DND-41 (cell line): ENCODE results near the gene TMEM11.

Source experiments
- ATAC-seq: fragments of 200-7000 bp; cut with Tn5 transposase; 3 replicates; pipeline ENCODE4 v1.9.1; 2021; ENCODE audit warnings: low read depth; ENCODE audit not compliant: insufficient read depth
- DNase-seq: peaks from one replicate; pipeline ENCODE4 v3.0.0-alpha.2; 2020
- H2AFZ ChIP-seq: 2 replicates; pipeline ENCODE4 v1.6.0; 2012; ENCODE audit warnings: low read depth, low read length
- H3K27ac ChIP-seq: 2 replicates; pipeline ENCODE4 v1.5.1; 2012; ENCODE audit warnings: low read length, inconsistent platforms
- H3K27me3 ChIP-seq: fragments of 200-600 bp; sonication (generic); 2 replicates; pipeline ENCODE4 v1.6.0; 2012; ENCODE audit warnings: low read length, mild to moderate bottlenecking, inconsistent platforms; ENCODE audit not compliant: insufficient read depth, poor library complexity
- H3K36me3 ChIP-seq: 2 replicates; pipeline ENCODE4 v1.5.1; 2012; ENCODE audit warnings: low read length, inconsistent platforms; ENCODE audit not compliant: insufficient read depth
- H3K4me1 ChIP-seq: 2 replicates; pipeline ENCODE4 v1.5.1; 2012; ENCODE audit warnings: mild to moderate bottlenecking, low read length; ENCODE audit not compliant: insufficient read depth
- H3K4me2 ChIP-seq: 2 replicates; pipeline ENCODE4 v1.6.0; 2012; ENCODE audit warnings: mild to moderate bottlenecking, moderate library complexity, low read length, inconsistent platforms; ENCODE audit not compliant: insufficient read depth
- H3K4me3 ChIP-seq, 2 experiments: fragments of 200-600 bp in 1 of 2; shearing (Covaris generic) in 1 of 2; 2 replicates each; pipeline ENCODE4 v1.5.1; 2012 to 2016; ENCODE audit warnings: inconsistent platforms in 2 of 2, low read length in 2 of 2, mild to moderate bottlenecking in 2 of 2, low read depth in 1 of 2, moderate library complexity in 1 of 2
- H3K79me2 ChIP-seq: 2 replicates; pipeline ENCODE4 v1.6.0; 2012; ENCODE audit warnings: low read length, inconsistent platforms; ENCODE audit not compliant: insufficient read depth
- H3K9ac ChIP-seq: 2 replicates; pipeline ENCODE4 v1.6.0; 2012; ENCODE audit warnings: low read depth, mild to moderate bottlenecking, inconsistent platforms, low read length, moderate library complexity
- H3K9me3 ChIP-seq: 2 replicates; pipeline ENCODE4 v1.5.1; 2012; ENCODE audit warnings: low read length, moderate library complexity, mild to moderate bottlenecking, inconsistent platforms; ENCODE audit not compliant: insufficient read depth, severe bottlenecking
- H4K20me1 ChIP-seq: 2 replicates; pipeline ENCODE4 v1.6.0; 2012; ENCODE audit warnings: low read length; ENCODE audit not compliant: insufficient read depth
- EZH2 ChIP-seq: IDR thresholded peaks from 3 replicates; pipeline ENCODE4 v1.6.1; 2012; ENCODE audit warnings: borderline replicate concordance, low read depth, mild to moderate bottlenecking, moderate library complexity, low read length, inconsistent platforms; ENCODE audit not compliant: severe bottlenecking
- TF ChIP-seq, protein P1 (sequence below): IDR thresholded peaks from 2 replicates; pipeline ENCODE4 v1.5.1; 2012; ENCODE audit warnings: borderline replicate concordance, low read length, moderate library complexity, mild to moderate bottlenecking; ENCODE audit not compliant: poor library complexity, severe bottlenecking; ENCODE audit errors: extremely low read depth

Gene TMEM11

DNA sequence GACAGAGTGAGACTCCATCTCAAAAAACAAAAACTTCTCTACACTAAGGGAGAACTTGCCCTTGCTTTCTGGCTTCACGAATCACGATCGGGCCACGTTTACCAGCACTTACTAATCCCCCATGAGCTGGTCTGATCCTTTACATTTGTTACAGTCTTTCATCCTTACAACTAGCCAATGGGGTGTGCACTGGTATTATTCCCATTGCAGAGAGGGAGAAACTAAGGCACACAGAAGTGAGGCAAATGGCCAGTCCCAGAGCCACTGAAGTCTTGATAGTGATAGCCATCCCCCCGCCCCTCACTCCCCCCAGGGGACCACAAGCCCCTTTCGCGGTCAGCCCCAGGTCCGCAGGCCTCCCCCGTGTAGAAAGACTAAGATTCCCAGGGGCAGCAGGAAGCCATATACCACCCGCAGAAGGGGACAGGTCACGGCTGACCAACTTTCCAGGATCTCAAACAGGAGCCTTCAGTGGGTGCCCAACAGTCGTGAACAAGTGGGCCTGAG is 38.4 kb upstream of the TMEM11 start:
- no peak for ATAC-seq
- Histone ChIP-seq H3K4me3 (peak overlapping the region in 1 of 2 experiments; percentile 61; a peak in 2 of 4 replicates), H4K20me1 (peaks cover 2% of the 10 kb centered on the region; the same call in 1 of the 2 replicates), H3K4me1 (peaks cover 13% of the 10 kb centered on the region), H3K27me3 (peaks cover 30% of the 10 kb centered on the region), H3K27ac (no peak overlapping the region), H3K79me2 (no peaks in the 10 kb centered on the region), H3K9ac (peak overlapping the region; percentile 45; the same call in 1 of the 2 replicates), H3K36me3 (no peaks in the 10 kb centered on the region), H3K9me3 (no peaks in the 10 kb centered on the region), H3K4me2 (peak overlapping the region; percentile 92), H2AFZ (no peak overlapping the region; the same call in 1 of the 2 replicates)
- no peak for TF ChIP-seq EZH2
- TF ChIP-seq, protein P1, sequence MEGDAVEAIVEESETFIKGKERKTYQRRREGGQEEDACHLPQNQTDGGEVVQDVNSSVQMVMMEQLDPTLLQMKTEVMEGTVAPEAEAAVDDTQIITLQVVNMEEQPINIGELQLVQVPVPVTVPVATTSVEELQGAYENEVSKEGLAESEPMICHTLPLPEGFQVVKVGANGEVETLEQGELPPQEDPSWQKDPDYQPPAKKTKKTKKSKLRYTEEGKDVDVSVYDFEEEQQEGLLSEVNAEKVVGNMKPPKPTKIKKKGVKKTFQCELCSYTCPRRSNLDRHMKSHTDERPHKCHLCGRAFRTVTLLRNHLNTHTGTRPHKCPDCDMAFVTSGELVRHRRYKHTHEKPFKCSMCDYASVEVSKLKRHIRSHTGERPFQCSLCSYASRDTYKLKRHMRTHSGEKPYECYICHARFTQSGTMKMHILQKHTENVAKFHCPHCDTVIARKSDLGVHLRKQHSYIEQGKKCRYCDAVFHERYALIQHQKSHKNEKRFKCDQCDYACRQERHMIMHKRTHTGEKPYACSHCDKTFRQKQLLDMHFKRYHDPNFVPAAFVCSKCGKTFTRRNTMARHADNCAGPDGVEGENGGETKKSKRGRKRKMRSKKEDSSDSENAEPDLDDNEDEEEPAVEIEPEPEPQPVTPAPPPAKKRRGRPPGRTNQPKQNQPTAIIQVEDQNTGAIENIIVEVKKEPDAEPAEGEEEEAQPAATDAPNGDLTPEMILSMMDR = no peak
- DNase-seq = no peak

DNA sequence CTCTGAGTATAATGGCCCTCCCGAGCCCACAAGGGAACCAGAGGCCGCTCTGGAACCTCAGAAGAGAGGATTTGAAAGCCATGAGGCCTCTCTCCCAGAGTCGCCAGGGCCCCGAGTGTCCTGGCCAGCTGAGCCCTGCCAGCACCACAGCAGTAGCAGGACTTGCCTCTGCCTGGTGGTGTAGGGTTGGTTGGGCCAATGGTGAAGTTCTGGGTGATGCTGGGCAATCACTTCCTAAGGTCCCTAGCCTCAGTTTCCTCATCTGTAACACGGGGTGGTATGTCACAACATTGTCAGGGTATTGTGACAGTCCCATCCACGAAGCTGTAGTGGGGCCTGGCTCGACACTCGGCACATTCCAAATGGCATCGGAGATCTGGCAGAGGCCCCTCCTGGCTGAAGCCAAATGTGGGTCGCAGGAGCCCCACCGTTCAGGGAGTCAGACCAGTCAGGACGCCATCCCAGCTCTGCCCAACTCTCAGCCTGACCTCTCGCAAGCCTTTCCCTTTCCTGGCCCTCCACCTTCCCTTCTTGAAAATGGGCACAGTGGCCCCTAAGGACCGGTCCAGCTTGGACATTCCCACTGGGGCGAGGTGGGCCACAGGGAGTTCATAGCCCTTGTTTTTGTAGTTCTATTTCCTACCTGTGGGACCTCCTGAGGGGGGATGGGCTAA is 37.5 kb upstream of the TMEM11 start:
- Histone ChIP-seq H3K27ac (no peak overlapping the region), H3K79me2 (no peaks in the 10 kb centered on the region), H2AFZ (no peak overlapping the region), H3K27me3 (peaks cover 30% of the 10 kb centered on the region), H4K20me1 (peaks cover 6% of the 10 kb centered on the region; the same call in 1 of the 2 replicates), H3K4me1 (peaks cover 13% of the 10 kb centered on the region), H3K4me3 (no peak overlapping the region), H3K36me3 (no peaks in the 10 kb centered on the region), H3K9ac (no peak overlapping the region), H3K9me3 (no peaks in the 10 kb centered on the region), H3K4me2 (no peak overlapping the region)
- no peak for ATAC-seq
- TF ChIP-seq, protein P1 = no peak
- TF ChIP-seq EZH2 = no peak
- DNase-seq = no peak

DNA sequence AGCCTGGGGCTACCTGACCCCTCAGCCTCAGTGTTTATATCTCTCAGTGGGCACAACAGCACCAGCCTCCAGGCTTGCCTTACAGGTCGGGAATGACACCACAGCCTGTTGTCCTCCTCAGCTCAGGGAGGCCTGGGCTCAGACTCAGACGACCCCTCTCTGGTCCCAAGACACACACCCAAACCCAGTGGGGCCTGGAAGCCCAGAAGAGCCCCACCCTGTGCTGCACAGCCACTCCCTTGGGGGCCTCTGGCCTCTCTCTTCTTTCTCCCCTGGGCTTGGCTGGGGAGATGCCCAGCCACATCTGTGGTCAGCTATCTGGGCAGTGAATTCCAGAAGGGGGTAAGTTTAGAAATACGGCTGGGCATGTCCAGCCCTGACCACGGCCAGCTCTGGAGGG is 36.9 kb upstream of the TMEM11 start:
- no peak for DNase-seq
- Histone ChIP-seq H3K27me3 (peaks cover 30% of the 10 kb centered on the region), H3K27ac (no peak overlapping the region), H2AFZ (no peak overlapping the region), H3K36me3 (no peaks in the 10 kb centered on the region), H3K4me2 (no peak overlapping the region), H4K20me1 (peaks cover 6% of the 10 kb centered on the region; the same call in 1 of the 2 replicates), H3K4me3 (no peak overlapping the region), H3K4me1 (peaks cover 13% of the 10 kb centered on the region), H3K9ac (no peak overlapping the region), H3K9me3 (no peaks in the 10 kb centered on the region), H3K79me2 (no peaks in the 10 kb centered on the region)
- TF ChIP-seq, protein P1 = no peak
- TF ChIP-seq EZH2 = no peak
- ATAC-seq = no peak
